ENCODE results near the gene AGAP1. TPM values are rescaled to one million over a fixed set of nuclear protein-coding genes. Genes with fewer than 3 reads are reported as not detected.
A peak's percentile ranks its signal among the peaks of the same experiment; 100 is the strongest.

The AGAP1 gene
- total RNA-seq, 1 donor from 2014 or later, result 20.4 TPM

- H3K36me3 ChIP-seq, result no peaks in the 10 kb centered on the region
- H2AFZ ChIP-seq (replicated peaks), result no peak overlapping the region
- peak; percentile 82 for DNase-seq (ENCODE audit: low spot score)
- H3K27ac ChIP-seq, result no peak overlapping the region
- peaks cover 32% of the 10 kb centered on the region for H4K20me1 ChIP-seq (ENCODE audit: low read depth)
- H3K36me3 Mint-ChIP-seq, result peaks cover 29% of the 10 kb centered on the region
- H3K27me3 Mint-ChIP-seq (ENCODE audit: insufficient read depth, low read depth), result peaks cover 7% of the 10 kb centered on the region
- peak overlapping the region; percentile 46 for H3K4me3 Mint-ChIP-seq
- peaks cover 6% of the 10 kb centered on the region for H3K9me3 ChIP-seq (ENCODE audit: low read depth)
- TF ChIP-seq CTCF (IDR thresholded peaks at IDR 0.05), result peak; percentile 31
- TF ChIP-seq EZH2 (IDR thresholded peaks at IDR 0.05), result no peak
- H3K9ac ChIP-seq, result no peak overlapping the region
- peak overlapping the region; percentile 30 for H3K4me2 ChIP-seq
- peaks cover 49% of the 10 kb centered on the region for H3K4me1 ChIP-seq
- peaks cover 44% of the 10 kb centered on the region for H3K4me1 Mint-ChIP-seq
- H3K27me3 ChIP-seq, result no peaks in the 10 kb centered on the region
- H3K4me3 ChIP-seq, result peak overlapping the region; percentile 5
- peaks cover 29% of the 10 kb centered on the region for H3F3A ChIP-seq (ENCODE audit: low read depth)
- H3K27ac Mint-ChIP-seq, result no peak overlapping the region
- H3K9me3 Mint-ChIP-seq, result peaks cover 10% of the 10 kb centered on the region
- H3K79me2 ChIP-seq (ENCODE audit: low read depth), result no peaks in the 10 kb centered on the region
Measured at GRCh38 chr2:236052926-236053821, 559.3 kb downstream of the AGAP1 start.

- peaks cover 44% of the 10 kb centered on the region for H3K4me1 Mint-ChIP-seq
- H3K27me3 Mint-ChIP-seq (ENCODE audit: insufficient read depth, low read depth), result peaks cover 7% of the 10 kb centered on the region
- no peaks in the 10 kb centered on the region for H3K79me2 ChIP-seq (ENCODE audit: low read depth)
- H3K4me3 Mint-ChIP-seq, result no peak overlapping the region
- H3K27ac ChIP-seq, result no peak overlapping the region
- H3K9me3 ChIP-seq (ENCODE audit: low read depth), result peaks cover 8% of the 10 kb centered on the region
- H3K27ac Mint-ChIP-seq, result peak overlapping the region; percentile 44
- H3K27me3 ChIP-seq, result no peaks in the 10 kb centered on the region
- DNase-seq (ENCODE audit: low spot score), result no peak
- peaks cover 32% of the 10 kb centered on the region for H3K36me3 Mint-ChIP-seq
- H3K9me3 Mint-ChIP-seq, result peaks cover 15% of the 10 kb centered on the region
- no peaks in the 10 kb centered on the region for H3K36me3 ChIP-seq
- H3K4me2 ChIP-seq, result peak overlapping the region; percentile 30
- peaks cover 32% of the 10 kb centered on the region for H4K20me1 ChIP-seq (ENCODE audit: low read depth)
- no peak overlapping the region for H3K4me3 ChIP-seq
- H3K4me1 ChIP-seq, result peaks cover 49% of the 10 kb centered on the region
- no peak overlapping the region for H3K9ac ChIP-seq
- H2AFZ ChIP-seq (replicated peaks), result no peak overlapping the region
- TF ChIP-seq CTCF (IDR thresholded peaks at IDR 0.05), result no peak
- TF ChIP-seq EZH2phosphoT487 (IDR thresholded peaks at IDR 0.05), result no peak
- no peak for TF ChIP-seq EZH2 (IDR thresholded peaks at IDR 0.05)
- peaks cover 29% of the 10 kb centered on the region for H3F3A ChIP-seq (ENCODE audit: low read depth)
Measured at GRCh38 chr2:236054125-236054524, 560.3 kb downstream of the AGAP1 start.

- Histone ChIP-seq H3K36me3 (no peaks in the 10 kb centered on the region), H3K9me3 (ENCODE audit: low read depth) (peaks cover 8% of the 10 kb centered on the region), H4K20me1 (ENCODE audit: low read depth) (peaks cover 32% of the 10 kb centered on the region), H2AFZ (replicated peaks) (no peak overlapping the region), H3K4me3 (no peak overlapping the region), H3K27me3 (no peaks in the 10 kb centered on the region), H3K27ac (no peak overlapping the region), H3K9ac (no peak overlapping the region), H3F3A (ENCODE audit: low read depth) (peaks cover 29% of the 10 kb centered on the region), H3K4me1 (peaks cover 49% of the 10 kb centered on the region), H3K4me2 (peak overlapping the region; percentile 30), H3K79me2 (ENCODE audit: low read depth) (no peaks in the 10 kb centered on the region)
- Mint-ChIP-seq H3K4me1 (peaks cover 44% of the 10 kb centered on the region), H3K27ac (peak overlapping the region; percentile 27), H3K36me3 (peaks cover 32% of the 10 kb centered on the region), H3K9me3 (peaks cover 15% of the 10 kb centered on the region), H3K27me3 (ENCODE audit: insufficient read depth, low read depth) (peaks cover 7% of the 10 kb centered on the region), H3K4me3 (peak overlapping the region; percentile 27)
- TF ChIP-seq EZH2phosphoT487 (IDR thresholded peaks at IDR 0.05) (no peak), CTCF (IDR thresholded peaks at IDR 0.05) (no peak), EZH2 (IDR thresholded peaks at IDR 0.05) (no peak)
- DNase-seq (ENCODE audit: low spot score), result no peak
Measured at GRCh38 chr2:236054621-236055305, 560.9 kb downstream of the AGAP1 start.

All from neural progenitor cell (in vitro differentiated cells).